ENCODE measurements around the gene GPBP1. TPM values are rescaled to one million over a fixed set of nuclear protein-coding genes. Genes with fewer than 3 reads are reported as not detected.

Gene GPBP1
- polyA plus RNA-seq, 1 donor from 2014 or later, result 149 TPM

DNA sequence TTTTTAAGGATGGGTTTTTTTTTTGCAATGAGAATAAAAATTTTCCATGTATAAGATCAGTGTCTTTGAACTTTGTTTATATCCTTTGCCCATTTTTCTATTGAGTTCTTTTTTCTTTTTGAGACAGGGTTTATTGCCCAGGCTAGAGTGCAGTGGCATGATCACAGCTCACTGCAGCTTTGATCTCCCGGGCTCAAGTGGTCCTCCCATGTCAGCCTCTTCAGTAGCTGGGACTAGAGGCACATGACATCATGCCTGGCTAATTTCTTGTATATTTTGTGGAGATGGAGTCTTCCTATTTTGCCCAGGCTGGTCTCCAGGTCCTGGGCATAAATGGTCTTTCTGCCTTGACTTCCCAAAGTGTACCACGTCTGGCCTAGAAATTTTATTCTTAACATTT lies 21.2 kb downstream of the GPBP1 start:
- Histone ChIP-seq H3K4me3 (ENCODE audit: low read length) (no peak overlapping the region), H3K36me3 (ENCODE audit: insufficient read depth, low read length) (no peaks in the 10 kb centered on the region), H3K79me2 (replicated peaks; ENCODE audit: insufficient read depth, low read length) (peaks cover 91% of the 10 kb centered on the region), H3K4me2 (ENCODE audit: low read length) (no peak overlapping the region), H3K9me3 (ENCODE audit: low read length) (no peaks in the 10 kb centered on the region), H4K20me1 (ENCODE audit: insufficient read depth) (no peaks in the 10 kb centered on the region), H3K9ac (ENCODE audit: low read length) (no peak overlapping the region), H3K9me2 (ENCODE audit: insufficient read depth, low read length) (no peaks in the 10 kb centered on the region), H3K27me3 (ENCODE audit: insufficient read depth, low read depth, low read length) (no peaks in the 10 kb centered on the region), H3F3A (ENCODE audit: insufficient read depth, low read length, poor library complexity, severe bottlenecking) (no peaks in the 10 kb centered on the region), H2AFZ (ENCODE audit: low read depth, low read length) (no peak overlapping the region), H3K27ac (ENCODE audit: low read length) (no peak overlapping the region)
- no peak for TF ChIP-seq SMC3 (conservative IDR thresholded peaks at IDR 0.05; ENCODE audit: poor library complexity)
- TF ChIP-seq, protein P1, sequence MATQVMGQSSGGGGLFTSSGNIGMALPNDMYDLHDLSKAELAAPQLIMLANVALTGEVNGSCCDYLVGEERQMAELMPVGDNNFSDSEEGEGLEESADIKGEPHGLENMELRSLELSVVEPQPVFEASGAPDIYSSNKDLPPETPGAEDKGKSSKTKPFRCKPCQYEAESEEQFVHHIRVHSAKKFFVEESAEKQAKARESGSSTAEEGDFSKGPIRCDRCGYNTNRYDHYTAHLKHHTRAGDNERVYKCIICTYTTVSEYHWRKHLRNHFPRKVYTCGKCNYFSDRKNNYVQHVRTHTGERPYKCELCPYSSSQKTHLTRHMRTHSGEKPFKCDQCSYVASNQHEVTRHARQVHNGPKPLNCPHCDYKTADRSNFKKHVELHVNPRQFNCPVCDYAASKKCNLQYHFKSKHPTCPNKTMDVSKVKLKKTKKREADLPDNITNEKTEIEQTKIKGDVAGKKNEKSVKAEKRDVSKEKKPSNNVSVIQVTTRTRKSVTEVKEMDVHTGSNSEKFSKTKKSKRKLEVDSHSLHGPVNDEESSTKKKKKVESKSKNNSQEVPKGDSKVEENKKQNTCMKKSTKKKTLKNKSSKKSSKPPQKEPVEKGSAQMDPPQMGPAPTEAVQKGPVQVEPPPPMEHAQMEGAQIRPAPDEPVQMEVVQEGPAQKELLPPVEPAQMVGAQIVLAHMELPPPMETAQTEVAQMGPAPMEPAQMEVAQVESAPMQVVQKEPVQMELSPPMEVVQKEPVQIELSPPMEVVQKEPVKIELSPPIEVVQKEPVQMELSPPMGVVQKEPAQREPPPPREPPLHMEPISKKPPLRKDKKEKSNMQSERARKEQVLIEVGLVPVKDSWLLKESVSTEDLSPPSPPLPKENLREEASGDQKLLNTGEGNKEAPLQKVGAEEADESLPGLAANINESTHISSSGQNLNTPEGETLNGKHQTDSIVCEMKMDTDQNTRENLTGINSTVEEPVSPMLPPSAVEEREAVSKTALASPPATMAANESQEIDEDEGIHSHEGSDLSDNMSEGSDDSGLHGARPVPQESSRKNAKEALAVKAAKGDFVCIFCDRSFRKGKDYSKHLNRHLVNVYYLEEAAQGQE (IDR thresholded peaks at IDR 0.05; ENCODE audit: borderline replicate concordance), result no peak
- no peak for TF ChIP-seq RAD21 (conservative IDR thresholded peaks at IDR 0.05)
- no peak for TF ChIP-seq EP300 (conservative IDR thresholded peaks at IDR 0.05; ENCODE audit: poor library complexity, severe bottlenecking)
- no peak for TF ChIP-seq MXI1 (conservative IDR thresholded peaks at IDR 0.05; ENCODE audit: poor library complexity, severe bottlenecking)

DNA sequence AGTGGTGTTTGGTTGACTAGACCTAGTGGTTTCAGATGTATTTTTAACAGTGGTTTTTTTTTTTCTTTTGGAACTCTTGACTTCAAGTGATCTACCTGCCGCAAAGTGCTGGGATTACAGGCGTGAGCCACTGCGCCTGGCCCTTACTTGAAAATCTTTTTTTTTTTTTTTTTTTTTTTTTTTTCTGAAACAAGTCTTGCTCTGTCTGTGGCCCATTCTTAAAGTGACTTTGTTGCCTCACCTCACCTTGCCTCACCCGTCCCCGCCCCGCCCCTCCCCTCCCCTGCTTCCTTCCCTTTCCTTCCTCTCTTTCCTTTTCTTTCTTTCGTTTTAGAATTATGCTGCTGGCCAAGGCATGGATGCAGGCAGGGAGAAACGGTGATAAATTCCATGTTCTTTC lies 26.0 kb downstream of the GPBP1 start:
- Histone ChIP-seq H3K9me3 (ENCODE audit: low read length) (no peaks in the 10 kb centered on the region), H4K20me1 (ENCODE audit: insufficient read depth) (no peaks in the 10 kb centered on the region), H3K36me3 (ENCODE audit: insufficient read depth, low read length) (no peaks in the 10 kb centered on the region), H3K9me2 (ENCODE audit: insufficient read depth, low read length) (no peaks in the 10 kb centered on the region), H3K4me3 (ENCODE audit: low read length) (no peak overlapping the region), H3K4me2 (ENCODE audit: low read length) (no peak overlapping the region), H3K27me3 (ENCODE audit: insufficient read depth, low read depth, low read length) (no peaks in the 10 kb centered on the region), H3F3A (ENCODE audit: insufficient read depth, low read length, poor library complexity, severe bottlenecking) (no peaks in the 10 kb centered on the region), H3K27ac (ENCODE audit: low read length) (no peak overlapping the region), H3K9ac (ENCODE audit: low read length) (no peak overlapping the region), H2AFZ (ENCODE audit: low read depth, low read length) (no peak overlapping the region), H3K79me2 (replicated peaks; ENCODE audit: insufficient read depth, low read length) (peaks cover 83% of the 10 kb centered on the region)
- TF ChIP-seq EZH2 (IDR thresholded peaks at IDR 0.05; ENCODE audit: borderline replicate concordance, insufficient read depth, low read length, poor library complexity, severe bottlenecking), result no peak
- no peak for TF ChIP-seq TAF1 (IDR thresholded peaks at IDR 0.05; ENCODE audit: low read depth)
- TF ChIP-seq POLR2AphosphoS5 (IDR thresholded peaks at IDR 0.05), result no peak
- TF ChIP-seq SMC3 (conservative IDR thresholded peaks at IDR 0.05; ENCODE audit: poor library complexity), result no peak
- TF ChIP-seq, protein P1 (IDR thresholded peaks at IDR 0.05; ENCODE audit: borderline replicate concordance), result no peak
- TF ChIP-seq RAD21 (conservative IDR thresholded peaks at IDR 0.05), result no peak
- no peak for TF ChIP-seq EP300 (conservative IDR thresholded peaks at IDR 0.05; ENCODE audit: poor library complexity, severe bottlenecking)
- TF ChIP-seq, protein P2, sequence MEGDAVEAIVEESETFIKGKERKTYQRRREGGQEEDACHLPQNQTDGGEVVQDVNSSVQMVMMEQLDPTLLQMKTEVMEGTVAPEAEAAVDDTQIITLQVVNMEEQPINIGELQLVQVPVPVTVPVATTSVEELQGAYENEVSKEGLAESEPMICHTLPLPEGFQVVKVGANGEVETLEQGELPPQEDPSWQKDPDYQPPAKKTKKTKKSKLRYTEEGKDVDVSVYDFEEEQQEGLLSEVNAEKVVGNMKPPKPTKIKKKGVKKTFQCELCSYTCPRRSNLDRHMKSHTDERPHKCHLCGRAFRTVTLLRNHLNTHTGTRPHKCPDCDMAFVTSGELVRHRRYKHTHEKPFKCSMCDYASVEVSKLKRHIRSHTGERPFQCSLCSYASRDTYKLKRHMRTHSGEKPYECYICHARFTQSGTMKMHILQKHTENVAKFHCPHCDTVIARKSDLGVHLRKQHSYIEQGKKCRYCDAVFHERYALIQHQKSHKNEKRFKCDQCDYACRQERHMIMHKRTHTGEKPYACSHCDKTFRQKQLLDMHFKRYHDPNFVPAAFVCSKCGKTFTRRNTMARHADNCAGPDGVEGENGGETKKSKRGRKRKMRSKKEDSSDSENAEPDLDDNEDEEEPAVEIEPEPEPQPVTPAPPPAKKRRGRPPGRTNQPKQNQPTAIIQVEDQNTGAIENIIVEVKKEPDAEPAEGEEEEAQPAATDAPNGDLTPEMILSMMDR (IDR thresholded peaks at IDR 0.05; ENCODE audit: poor library complexity, severe bottlenecking), result no peak
- no peak for TF ChIP-seq MXI1 (conservative IDR thresholded peaks at IDR 0.05; ENCODE audit: poor library complexity, severe bottlenecking)

Measured in neural cell (in vitro differentiated cells).